ENCODE data around the gene CACNB1.
A peak's percentile ranks its signal among the peaks of the same experiment; 100 is the strongest.

CACNB1 gene

GRCh38 chr17:39197380-39198185 is at the start of gene CACNB1:
TSS of gene CACNB1 (minus strand) at chr17:39197669. CDS start at chr17:39197495, 174 bp downstream.
- DNase-seq = peak; percentile 77

DNA sequence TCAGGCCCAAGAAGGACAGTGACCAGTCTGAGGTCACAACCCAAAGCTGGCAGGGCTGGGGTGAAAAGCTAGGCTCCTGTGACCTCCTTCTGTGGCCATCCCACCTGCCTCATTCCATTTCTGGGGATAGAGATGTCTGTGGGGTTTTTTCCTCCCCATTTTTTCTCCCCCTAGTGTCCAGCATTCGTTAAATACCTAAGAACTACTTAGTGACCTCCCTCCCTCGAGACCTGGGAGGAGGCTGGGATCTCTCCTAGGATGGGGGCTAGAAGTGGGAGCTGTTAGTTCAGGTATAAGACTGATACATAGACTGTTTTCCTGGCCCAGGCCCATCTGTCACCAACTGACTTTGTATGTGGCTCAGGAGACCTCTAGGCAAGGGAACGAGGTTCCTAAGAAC is 48.8 kb upstream of the CACNB1 start:
- DNase-seq = no peak

- DNase-seq = peak; percentile 83
Measured at GRCh38 chr17:39244600-39245570, 47.4 kb upstream of the CACNB1 start.

- DNase-seq = peak; percentile 30
Measured at GRCh38 chr17:39244016-39244599, 46.6 kb upstream of the CACNB1 start.

- no peak for DNase-seq
Measured at GRCh38 chr17:39243155-39243554, 45.7 kb upstream of the CACNB1 start.

GRCh38 chr17:39240631-39241030 is 43.2 kb upstream of the CACNB1 start:
- no peak for DNase-seq

- peak; percentile 49 for DNase-seq
Measured at GRCh38 chr17:39239640-39240314, 42.3 kb upstream of the CACNB1 start.

GRCh38 chr17:39238311-39238972 is 41.0 kb upstream of the CACNB1 start:
- DNase-seq = peak; percentile 13

GRCh38 chr17:39237586-39237985 is 40.1 kb upstream of the CACNB1 start:
- no peak for DNase-seq

DNA sequence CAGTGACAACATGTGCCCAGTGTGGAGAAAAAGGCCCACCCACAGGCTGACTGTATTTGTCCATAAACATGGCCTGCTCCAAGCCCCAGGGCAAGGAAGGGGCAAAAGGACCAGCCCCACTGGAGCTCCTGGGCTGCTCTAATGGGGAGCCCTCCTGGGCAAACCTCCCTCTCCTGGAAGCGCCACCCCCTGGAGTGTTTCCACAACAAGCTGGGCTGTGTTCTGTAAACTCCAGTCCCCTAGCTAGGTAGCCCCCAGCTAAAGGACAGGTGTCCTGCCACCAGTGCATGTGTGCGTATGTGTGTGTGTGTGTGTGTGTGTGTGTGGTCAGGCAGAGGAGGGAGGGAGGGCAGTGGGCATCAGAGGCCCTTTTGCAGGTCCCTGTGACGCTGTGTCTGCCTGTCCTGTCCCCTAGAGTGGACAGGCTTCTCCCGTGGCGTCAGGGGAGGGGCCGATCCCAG is 39.5 kb upstream of the CACNB1 start:
- no peak for DNase-seq

DNA sequence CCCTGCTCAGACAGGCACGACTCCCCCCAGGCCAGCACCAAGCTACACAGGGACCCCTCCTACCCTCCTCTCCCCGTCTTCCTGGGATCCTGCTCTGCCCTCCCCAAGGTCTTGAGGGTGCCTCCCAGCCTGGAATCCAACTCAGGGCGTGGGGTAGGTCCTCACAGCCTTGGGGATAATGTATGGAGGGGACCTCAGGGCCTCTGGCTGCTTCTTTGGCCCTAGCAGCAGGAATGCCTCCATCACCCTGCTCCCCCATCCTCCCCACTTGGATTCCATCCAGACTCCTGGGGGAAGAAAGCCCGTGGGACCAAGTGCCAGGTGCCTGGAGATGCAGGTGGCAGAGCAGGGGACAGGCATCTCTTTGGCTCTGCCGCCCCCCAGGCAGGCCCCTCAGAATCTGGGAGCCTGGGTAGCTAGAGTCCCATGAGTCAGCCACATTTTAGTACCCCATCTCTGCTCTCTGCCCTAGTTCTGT is 39.0 kb upstream of the CACNB1 start:
- DNase-seq = peak; percentile 78

GRCh38 chr17:39235555-39236449 is 38.3 kb upstream of the CACNB1 start:
- peak; percentile 100 for DNase-seq

- peak; percentile 70 for DNase-seq
Measured at GRCh38 chr17:39231591-39232551, 34.4 kb upstream of the CACNB1 start.

- peak; percentile 55 for DNase-seq
Measured at GRCh38 chr17:39231091-39231561, 33.7 kb upstream of the CACNB1 start.

DNA sequence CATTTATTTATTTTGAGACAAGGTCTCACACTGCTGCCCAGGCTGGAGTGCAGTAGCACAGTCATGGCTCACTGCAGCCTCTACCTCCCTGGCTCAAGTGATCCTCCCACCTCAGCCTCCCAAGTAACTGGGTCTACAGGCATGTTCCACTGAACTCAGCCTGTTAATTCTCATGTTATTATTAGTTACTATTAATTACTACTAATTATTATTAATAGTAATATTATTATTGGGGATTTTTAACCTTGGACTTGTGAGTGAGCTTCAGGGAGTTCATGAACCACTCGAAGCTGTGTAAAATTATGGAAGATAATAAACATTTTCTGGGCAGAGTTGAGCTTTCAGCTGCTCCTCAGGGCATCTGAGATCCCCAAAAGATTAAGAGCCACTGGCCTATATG is 32.9 kb upstream of the CACNB1 start:
- DNase-seq = no peak

- DNase-seq = no peak
Measured at GRCh38 chr17:39229274-39229913, 31.9 kb upstream of the CACNB1 start.

DNA sequence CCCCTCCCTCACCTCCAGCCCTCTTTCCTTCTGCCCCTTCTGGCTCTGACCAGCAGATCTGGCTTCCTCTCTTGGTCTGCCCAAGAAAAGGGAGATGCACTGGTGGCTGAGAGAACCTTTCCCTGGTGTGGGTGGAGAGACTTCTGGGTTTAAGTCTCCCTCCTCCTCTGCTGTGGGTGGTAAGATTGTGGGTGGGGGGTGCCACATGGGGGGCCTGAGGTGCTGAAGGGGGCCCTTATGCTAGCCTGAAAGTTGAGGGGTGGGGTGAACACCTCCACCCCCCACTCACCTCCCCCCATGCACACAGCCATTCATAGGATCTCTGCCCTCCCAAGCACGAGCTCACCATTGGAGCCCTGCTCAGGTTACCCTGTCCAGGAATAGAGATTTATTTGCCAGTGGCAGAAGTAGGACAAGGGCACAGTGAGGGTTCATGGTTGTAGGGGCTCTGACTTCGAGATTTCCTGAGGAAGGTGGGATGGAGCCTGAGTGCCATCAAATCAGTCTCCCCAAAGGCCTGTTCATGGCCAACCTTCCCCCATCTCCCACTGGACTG is 30.0 kb upstream of the CACNB1 start:
- no peak for DNase-seq

GRCh38 chr17:39225959-39226683 is 28.7 kb upstream of the CACNB1 start:
- peak; percentile 91 for DNase-seq
